GM21360 (cell line): ENCODE measurements around the gene CFAP92.

ENCODE experiments used
- ATAC-seq: cut with Tn5 transposase; IDR thresholded peaks from one replicate; pipeline ENCODE4 v1.9.1; 2021; ENCODE audit warnings: mild to moderate bottlenecking, moderate library complexity; ENCODE audit not compliant: unreplicated experiment

CFAP92 gene

DNA sequence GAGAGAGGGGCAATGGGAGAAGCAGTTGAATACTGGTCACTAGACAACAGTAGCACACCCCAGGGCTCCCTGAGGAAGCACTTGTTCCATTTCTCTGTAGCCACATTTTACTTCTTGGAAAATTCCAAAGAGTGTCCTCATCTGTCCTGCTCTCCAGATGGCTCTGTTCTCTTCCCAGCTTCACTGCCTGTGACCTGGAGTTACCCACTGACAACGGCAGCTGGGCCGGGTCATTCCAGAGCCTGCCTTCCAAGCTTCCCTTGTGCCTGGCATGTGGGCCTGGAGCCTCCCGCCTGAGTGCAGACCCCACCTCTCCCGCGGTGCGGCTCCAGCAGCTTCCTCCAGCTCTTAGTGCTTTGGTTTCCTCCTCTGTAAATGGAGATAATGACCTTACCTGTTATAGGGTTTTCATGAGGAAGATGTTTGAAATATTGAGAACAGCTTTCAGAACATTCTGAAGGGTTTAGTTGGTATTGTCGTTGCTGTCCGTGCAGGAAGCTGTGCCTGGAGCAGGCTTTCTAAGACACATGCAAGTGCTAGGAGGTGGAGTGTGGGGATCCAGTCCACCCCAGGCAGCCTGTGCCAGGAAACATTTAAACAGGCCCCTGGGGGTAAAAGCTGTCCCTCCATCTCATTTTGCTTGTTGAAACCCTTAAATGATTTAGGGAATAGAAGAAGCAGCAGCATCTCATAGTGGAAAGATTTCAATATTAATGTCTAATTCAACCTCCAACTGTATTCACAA is 32.0 kb upstream of the CFAP92 start:
- ATAC-seq = no peak

DNA sequence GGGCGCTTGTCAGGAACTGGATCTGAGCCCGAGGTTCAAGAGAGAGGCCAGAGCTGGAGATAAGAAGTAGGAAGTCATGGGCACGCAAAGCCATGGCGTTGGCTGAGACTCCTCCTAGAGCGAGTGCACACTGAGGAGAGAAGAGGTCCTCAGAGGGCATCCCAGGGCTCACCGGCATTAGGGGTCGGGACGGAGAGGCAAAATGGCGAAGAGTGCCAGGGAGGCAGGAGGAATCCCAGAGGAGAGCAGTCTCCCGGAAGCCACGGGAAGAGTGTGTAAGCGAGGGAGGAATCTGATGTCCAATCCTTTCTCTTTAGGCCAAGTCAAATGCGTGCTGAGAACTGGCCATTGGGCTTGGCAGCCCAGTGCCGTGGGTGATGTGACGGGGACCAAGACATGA is 31.2 kb upstream of the CFAP92 start:
- no peak for ATAC-seq

DNA sequence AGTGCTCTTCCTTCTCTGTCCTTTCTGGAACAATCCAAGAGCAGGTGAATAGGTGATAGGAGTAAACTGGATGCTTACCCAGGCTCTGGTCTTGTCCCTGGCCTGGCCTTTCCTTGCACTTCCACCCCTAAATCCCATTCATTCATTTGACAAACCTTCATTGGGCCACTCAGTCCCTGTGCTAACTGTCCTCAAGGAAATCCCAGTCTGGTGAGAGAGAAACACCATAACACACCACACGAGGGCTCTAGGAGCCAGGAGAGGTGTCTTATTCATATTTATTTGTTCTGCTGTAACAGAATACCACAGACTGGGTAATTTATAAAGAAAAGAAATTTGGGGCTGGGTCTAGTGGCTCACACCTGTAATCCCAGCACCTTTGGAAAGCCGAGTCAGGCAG is 30.0 kb upstream of the CFAP92 start:
- no peak for ATAC-seq

DNA sequence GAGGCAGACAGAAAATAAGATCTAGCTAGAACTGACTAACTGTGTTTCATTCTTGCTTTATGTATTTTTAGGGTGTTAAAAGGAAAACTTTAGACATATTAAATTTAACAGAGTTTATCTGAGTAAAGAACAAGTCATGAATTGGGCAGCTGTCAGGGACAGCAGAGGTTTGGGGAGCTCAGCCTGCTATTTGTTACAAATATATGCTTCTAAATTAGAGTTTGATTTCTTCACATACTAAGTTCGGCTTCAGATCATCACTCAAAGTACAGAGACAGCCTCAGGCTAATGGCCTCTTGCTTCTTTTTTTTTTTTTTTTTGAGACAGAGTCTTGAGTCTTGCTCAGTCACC is 29.1 kb upstream of the CFAP92 start:
- ATAC-seq = no peak

DNA sequence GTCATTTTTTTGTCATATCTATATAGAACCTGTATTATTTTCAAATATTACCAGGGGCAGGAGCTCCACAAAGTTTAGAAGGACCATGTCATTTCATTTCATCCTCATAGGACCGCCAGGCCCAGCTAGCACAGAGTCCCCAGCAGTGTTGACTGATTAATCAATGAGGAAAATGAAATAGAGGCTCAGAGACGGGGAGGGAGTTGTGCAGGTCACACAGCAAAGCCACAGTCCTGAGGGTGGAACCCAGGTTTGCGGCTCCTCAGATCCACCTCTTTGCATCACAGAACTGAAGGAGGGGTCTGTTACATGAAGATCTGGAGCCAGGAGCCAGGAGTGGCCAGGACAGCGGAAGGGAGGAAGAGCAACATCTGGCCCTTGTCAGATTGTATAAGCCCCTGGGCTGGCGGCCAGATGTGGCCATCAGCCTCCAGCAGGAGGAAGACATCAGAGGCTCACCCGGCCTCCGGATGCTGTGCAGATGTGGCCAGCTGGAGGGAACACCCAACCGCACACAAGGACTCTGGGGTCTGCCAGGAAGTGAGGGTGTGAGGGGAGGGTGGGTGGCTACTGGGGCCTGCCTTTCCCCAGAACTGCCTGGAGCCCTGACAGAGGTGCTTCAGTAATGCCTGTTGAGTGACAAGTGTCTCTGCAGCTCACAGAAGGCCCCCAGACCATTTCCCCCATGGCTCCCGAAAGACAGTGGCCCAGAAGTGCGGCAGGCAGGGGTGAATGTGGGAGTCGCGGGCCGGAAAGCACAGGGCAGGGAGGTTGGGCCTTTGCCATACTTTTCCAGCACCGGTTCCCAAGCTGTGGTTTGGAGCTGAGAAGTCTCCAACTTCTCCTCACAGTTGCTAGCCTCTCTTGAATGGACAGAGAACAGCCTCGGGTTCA is 28.5 kb upstream of the CFAP92 start:
- ATAC-seq = no peak

DNA sequence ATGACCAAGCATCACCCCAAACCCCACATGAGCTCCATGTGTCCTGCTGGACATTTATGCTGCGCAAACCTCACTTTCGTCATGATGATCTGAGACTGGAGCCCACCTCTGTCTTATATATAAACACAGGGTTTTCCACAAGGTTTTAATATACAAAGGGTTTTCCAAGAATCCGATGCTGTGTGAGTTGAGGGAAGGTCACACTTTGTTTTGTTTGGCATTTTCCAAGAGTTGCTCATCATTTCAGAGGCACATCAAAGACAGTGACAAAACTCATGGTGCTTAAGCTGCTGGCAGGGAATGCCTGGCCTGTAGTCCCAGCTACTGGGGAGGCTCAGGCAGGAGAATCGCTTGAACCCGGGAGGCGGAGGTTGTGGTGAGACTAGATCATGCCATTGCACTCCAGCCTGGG is 27.3 kb upstream of the CFAP92 start:
- ATAC-seq = no peak

DNA sequence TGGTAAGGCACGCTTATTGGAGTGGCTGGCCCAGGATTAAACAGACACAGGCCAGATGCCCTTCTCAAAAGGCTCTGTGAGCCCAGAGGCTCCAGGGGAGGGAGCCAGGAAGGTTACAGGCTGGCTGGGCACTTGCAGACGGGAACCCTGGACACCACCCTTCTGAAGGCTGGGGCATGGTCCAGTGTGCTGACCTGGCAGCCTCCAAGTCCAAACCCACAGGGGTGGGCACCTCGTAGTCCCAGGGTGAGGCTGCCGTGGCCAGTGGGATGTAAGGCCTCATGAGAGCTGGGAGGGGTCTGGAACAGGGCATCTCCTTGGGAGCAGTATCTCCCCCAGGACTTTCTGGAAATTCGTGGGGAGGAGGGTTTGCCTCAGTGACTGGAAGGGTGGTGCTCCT is 26.8 kb upstream of the CFAP92 start:
- no peak for ATAC-seq

DNA sequence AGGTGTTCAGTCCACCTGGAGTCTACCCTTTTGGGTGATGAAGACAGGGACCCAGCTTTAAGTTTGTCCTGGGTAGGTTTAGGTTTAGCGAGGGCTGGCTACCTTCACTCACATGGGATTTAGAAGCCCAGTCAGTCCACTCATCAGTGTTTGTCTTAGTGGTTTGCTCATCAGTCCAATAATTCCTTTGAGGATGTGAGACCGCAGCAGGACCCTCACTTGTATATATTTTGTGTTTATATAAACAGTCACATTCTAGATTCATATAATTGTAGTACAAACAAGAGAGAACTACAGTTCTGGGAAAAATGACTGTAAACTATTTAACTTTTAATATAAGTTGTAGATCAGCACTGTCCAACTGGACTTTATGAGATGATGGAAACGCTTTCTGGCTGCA is 25.4 kb upstream of the CFAP92 start:
- ATAC-seq = no peak

DNA sequence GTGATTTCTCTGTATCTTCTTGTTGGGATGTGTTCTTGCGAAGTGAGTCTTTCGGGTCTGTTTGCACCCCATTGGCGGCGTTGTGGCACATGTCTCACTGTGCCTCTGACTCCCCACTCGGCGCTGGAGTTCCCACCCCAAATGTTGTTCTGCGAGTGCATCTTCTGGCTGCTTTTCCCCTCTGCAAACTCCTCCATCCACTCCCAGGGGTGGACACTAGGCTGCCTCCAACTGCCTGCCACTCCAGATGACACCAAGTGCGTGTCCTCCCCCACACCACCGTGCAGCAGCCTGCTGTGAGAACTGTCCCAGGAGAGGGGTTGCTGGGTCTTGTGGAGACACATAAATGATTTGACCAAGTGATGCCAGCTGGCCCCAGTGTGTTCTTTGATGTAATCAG is 24.9 kb upstream of the CFAP92 start:
- no peak for ATAC-seq

DNA sequence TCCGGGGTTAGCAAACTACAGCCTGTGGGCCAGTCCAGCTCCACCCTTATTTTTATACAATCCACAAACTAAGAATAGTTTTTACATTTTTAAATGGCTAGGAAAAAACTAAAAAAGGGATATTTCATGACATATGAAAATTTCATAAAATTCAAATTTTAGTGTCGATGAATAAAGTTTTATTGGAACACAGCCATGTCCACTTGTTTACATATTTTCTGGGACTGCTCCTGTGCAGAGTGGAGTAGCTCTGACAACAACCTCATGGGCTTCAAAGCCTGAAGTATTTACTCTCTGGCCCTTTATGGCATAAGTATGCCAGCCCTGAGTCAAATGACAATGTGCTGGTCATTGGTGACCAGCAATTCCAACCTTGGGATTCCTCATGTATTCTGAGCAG is 24.4 kb upstream of the CFAP92 start:
- ATAC-seq = no peak

DNA sequence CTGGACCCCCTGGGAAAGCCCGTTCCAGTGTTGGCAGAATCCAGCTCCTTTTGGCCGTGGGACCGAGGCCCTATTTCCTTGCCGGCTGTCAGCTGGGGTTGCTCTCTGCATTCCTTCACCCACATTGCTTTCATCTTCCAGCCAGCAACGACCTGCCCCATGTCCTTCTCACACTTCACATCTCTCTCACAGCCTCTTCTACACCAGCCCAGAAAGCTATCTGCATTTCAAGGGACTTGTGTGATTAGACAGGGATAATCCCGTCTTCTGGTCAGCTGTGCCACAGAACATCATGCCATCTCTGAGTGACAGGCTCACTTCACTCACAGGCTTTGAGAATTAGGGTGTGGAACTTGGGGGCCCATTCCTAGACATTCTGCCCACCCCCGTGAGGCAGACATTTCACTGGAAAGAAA is 23.6 kb upstream of the CFAP92 start:
- ATAC-seq = no peak

DNA sequence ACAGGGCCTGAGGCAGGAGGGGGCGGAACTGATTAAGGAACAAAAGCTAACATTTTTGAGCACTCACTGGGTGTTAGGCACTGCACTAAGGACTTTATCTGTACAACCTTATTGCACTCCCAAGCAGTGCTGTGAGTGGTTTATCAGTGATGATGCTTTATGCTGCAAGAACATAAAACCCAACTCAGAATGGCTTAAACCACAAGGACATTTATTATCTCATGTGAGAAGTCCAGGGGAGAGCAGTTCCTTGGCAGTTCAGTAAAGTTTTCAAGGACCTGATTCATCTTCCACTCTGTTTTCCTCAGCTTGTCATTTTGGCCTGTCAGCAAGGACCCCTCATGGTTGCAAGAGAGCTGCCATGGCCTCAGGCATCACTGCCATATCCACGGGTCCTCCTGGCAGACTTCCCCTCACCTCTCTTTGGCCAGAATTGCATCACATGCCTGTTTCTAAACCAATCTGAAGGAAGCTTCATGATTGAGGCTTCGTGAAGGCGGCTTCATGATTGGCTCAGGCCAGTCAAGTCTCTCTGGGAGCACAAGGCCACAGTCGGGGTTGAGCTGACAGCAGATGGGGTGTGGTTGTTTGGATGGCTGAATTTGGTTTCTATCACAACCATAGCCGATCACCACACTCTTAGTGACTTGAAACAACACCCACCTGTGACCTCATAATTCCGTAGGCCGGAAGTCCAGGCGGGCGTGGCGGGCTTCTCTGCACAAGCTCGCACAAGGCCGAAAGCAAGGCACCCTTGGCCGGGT is 23.0 kb upstream of the CFAP92 start:
- no peak for ATAC-seq

DNA sequence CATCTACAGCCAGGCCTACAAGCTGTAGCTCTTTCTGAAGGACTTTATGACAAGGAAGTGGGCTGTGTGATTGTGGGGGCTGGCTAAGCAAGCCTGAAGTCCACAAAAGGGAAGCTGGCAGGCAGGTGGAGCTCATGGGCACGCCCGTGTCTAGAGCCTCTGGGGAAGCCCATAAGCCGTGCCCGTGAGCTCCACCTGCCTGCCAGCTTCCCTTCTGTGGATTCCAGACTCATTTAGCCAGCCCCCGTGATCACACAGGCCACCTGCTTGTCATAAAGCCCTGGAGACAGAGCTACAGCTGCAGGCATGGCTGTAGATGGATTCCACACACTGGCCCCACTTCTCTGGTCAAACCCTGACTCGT is 22.5 kb upstream of the CFAP92 start:
- ATAC-seq = no peak

DNA sequence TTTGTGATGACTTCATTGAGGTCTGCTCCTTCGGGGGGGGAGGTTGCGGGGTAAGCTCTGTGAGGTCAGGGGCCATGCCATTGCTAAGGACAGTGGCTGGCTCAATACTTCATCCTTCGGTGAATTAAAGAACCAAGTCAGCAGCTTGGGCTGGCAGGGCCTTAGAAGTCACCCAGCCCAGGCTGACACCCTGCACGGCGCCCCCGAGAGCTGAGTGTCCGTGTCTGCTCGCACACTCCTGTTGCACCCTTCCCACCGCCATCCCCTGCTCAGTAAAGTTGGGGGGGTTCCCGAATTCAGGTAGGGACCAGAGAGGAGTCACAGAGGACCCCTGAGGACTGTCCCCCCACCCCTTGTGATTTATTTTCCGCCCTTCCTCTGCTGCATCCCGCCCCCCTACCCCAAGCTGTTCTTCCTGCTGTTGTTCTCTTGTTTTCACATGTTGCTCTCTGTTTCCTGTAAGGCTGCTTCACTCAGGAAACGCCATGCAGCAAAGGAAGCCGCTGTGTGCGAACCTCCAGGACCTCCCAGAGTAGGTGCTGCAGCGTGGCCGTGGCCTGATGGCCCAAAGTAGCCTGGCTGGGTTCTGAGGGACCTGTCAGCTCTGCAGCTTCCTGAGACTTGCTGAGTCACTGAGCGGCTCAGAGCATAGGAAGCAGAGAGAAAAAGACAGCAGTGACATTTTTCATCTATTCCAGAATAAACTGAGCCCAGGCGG is 21.7 kb upstream of the CFAP92 start:
- ATAC-seq = no peak

DNA sequence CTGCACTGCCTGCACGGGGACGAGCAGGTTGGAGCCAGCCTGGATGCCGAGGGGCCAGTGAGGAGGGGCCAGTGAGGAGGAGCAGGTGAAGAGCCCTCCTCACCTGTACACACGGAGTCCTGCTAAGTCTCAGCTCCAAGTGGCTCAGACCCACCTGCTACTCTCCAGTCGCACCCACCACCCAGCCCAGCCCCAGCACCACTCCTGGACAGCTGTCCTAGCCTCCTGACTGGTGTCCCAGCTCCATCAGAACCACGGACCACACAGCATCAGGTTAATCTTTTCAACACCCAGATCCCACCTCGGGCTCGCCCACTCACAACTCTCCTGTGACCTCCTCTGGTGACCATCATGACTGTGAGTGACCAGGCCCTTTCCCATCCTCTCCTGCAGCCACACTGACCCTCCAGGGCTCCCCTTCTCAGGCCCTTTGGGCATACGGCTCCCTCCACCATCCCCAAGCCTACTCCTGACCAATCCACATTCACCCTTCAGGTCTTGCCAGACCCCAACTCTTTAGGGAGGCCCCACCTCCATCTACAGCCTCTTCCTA is 21.0 kb upstream of the CFAP92 start:
- ATAC-seq = no peak

DNA sequence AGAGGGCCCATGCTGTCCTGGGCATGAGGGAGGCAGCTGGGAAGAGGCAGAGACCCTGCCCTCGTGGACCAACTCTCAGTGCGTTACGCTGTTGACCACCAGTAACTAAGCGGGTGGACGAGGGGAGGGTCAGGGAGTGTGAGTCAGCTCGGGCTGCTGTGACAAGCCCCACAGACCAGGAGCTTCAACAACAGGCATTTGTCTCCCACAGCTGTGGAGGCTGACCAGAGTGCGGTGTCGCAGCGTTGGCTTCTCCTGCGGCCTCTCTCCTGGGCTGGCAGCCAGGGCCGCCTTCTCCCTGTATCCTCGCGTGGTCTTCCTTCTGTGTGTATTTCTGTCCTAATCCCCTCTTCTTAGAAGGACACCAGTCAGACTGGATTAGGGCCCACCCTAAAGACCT is 20.3 kb upstream of the CFAP92 start:
- ATAC-seq = no peak

DNA sequence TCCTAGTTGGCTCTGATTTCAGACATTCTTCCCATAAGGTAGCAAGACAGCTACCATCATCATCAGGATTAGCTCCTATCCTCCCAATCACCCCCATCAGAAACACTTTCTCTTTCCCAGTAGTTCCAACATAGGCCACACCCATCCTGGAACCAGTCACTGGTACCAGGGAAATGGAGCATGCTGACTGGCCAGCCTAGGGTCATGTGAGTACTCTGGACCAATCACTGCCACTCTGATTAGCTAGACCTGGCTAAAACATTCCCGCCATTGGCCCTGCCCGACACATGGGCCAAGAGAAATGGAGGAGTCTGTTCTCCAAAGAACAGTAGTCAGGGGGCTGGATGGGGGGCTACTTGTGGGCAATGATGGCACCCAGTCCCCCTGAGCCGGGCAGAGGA is 19.6 kb upstream of the CFAP92 start:
- ATAC-seq = no peak

DNA sequence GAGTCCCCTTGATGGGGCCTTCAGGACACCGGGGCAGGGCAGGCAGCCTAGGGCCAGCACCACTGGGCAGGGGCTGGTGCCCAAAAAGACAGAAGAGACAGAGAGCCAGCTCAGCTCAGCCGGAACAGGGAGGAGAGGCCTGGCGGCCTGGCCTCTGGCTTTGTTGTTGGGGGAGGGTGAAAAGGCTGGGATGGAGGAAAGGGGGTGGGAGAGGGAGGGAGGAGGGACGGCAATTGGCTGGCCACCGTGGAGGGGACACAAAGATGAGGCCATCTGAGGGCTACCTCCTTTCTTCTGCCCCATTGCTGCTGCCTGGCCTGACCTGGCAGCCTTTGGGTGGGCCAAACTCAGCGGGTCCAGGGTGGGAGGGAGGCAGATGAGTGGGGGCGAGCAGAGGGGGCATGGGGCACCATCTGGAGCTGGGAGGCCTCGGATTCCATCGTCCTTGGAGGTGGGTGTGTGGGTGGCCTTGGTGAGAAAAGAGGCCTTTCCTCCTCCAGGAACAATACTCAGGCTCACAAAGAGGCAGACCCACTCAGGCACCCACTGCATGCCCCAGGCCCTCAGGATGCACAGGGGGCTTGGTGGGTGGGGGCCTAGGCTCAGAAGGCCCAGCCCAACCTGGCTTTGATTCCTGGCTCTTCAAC is 16.6 kb upstream of the CFAP92 start:
- no peak for ATAC-seq

DNA sequence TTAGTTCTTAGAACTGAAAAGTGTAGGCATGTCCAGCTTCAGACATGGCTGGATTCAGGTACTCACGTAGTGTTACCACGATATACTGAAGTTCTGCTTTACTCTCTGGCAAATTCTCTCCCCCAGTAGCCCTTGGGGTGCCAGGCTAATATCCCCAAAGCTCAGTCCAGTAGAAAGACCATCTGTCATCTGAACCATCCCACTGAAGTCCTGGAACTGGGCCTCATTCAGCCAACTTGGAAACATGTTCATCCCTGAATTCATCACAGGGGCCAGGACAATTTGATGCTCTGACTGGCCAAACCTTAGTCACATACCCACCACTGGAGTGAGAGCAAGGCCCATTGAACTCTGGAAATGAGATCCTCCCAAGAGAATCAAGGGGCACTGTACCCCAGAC is 15.4 kb upstream of the CFAP92 start:
- ATAC-seq = no peak

DNA sequence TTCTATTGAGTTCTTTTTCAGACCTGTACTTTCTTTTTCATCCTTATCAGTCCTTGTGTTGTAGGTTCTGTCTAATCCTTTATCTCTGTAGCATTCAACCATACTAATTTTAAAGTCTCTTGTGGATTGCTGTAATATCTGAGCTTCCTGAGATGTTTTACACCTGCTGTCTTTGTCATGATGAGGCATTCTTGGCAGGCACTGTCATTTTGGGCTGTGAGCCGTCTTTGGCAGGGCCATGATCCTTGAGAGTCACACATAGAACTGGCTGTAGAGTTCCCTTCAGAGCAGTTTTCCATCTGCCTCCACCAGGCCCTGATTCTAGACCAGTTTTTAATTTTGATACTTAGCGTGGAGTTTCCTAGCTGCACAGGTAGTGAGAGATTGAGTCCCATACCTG is 13.9 kb upstream of the CFAP92 start:
- no peak for ATAC-seq
